ENCODE results near the gene AQP12A. TPM values are rescaled to one million over a fixed set of nuclear protein-coding genes. Genes with fewer than 3 reads are reported as not detected.
A peak's percentile ranks its signal among the peaks of the same experiment; 100 is the strongest.
"Not testable (repeated sequence)": the region's sequence is repeated elsewhere in the genome, so short reads cannot be mapped to it uniquely, and the experiment has no call there.

The AQP12A gene
- total and polyA plus RNA-seq, 9 donors, result 0.27 to 1.4 (median 0.86) TPM; not detected in 2

DNA sequence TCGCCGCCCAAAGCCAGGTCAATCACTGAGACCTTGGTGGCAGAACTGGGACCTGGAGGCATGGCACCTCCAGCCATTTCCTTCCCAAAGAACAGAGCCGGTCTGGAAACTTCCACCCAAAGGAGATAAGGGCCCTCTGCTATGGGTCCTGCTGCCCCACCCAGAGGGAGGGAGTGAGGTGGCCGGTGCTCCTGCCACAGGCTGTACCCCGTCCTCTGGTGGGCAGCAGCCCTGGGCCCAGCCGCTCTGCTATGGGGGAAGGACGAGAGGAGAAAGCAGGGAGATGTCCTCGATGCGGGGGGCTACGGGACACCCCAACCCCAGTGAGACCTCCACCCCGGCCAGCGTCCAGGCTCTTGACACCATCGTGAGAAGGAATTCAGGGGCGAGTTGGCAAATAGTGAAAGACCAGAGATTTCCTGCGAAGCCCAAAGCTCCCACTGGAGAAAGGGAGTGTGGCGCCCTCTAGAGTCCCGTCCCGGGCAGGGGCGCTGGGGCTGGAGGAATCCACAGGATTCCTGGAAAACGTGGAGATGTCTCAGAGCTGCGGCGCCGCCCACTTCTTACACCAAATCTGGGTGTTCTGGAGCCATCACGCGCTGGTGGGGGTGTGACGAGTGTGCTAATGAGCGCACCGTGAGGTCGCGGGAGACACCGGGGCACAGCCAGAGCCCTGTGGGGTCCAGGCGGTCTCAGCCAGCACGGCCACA, 7.3 kb downstream of the AQP12A start:
- not testable (repeated sequence) for H3K4me3 ChIP-seq (ENCODE audit: low read length); DNase-seq; H3K36me3 ChIP-seq (ENCODE audit: control insufficient read depth, insufficient read depth, low read length); H3K27ac ChIP-seq (ENCODE audit: low read length); H3K4me1 ChIP-seq (ENCODE audit: control insufficient read depth, insufficient read depth, low read length); H3K27me3 ChIP-seq (ENCODE audit: control insufficient read depth, insufficient read depth, low read length); H3K9me3 ChIP-seq (replicated peaks; ENCODE audit: control insufficient read depth, low read depth, low read length)
- WGBS (ENCODE audit: insufficient coverage), result no CpG with 5 or more reads among the region's 33 CpGs

DNA sequence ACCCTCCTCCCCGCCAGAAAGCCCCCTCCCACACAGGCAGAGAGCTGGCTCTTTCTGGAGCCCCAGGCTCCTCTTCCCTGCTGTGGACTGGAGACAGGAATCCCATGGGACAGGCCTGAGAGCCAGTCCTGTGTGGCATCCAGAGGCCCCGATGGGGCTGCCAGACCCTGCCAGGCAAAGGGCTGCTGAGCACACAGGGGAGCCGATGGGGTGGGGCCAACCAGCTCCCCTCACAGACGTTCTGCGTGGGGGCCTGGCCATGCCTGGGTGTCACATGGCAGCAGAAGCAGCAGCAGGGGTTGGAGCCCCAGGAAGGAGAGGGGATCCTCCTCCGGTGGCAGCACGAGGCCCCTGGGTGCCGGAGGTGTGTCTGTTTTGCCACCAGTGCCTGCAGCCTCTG, 8.2 kb downstream of the AQP12A start:
- 0% methylated on average over 3 of the region's 8 CpGs for WGBS (ENCODE audit: insufficient coverage)
- not testable (repeated sequence) for DNase-seq; H3K27ac ChIP-seq (ENCODE audit: low read length); H3K36me3 ChIP-seq (ENCODE audit: control insufficient read depth, insufficient read depth, low read length); H3K27me3 ChIP-seq (ENCODE audit: control insufficient read depth, insufficient read depth, low read length); H3K9me3 ChIP-seq (replicated peaks; ENCODE audit: control insufficient read depth, low read depth, low read length); H3K4me3 ChIP-seq (ENCODE audit: low read length); H3K4me1 ChIP-seq (ENCODE audit: control insufficient read depth, insufficient read depth, low read length)

DNA sequence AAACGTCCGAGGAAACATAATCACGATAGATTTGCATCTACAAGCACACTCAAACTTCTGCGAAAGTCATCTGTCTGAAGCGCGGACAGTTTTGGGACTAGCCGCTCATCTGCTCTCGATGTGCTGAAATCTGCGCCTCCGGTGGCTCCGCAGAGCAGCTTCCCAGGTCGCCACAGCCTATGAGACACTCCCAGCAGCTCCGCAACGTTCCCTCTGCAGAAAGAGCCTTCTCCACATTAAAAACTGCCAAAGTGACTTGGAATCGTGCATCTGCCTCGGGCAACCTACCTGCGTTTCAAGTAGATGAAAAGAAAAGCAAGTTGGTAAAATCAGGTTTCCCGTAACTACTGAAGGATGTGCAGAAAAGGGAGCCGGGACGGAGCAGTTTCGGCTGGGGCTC, 8.9 kb downstream of the AQP12A start:
- DNase-seq; H3K27me3 ChIP-seq (ENCODE audit: control insufficient read depth, insufficient read depth, low read length); H3K27ac ChIP-seq (ENCODE audit: low read length); H3K36me3 ChIP-seq (ENCODE audit: control insufficient read depth, insufficient read depth, low read length); H3K4me3 ChIP-seq (ENCODE audit: low read length); H3K9me3 ChIP-seq (replicated peaks; ENCODE audit: control insufficient read depth, low read depth, low read length); H3K4me1 ChIP-seq (ENCODE audit: control insufficient read depth, insufficient read depth, low read length): not testable (repeated sequence)
- WGBS (ENCODE audit: insufficient coverage), result 31% methylated on average over 11 of the region's 21 CpGs

DNA sequence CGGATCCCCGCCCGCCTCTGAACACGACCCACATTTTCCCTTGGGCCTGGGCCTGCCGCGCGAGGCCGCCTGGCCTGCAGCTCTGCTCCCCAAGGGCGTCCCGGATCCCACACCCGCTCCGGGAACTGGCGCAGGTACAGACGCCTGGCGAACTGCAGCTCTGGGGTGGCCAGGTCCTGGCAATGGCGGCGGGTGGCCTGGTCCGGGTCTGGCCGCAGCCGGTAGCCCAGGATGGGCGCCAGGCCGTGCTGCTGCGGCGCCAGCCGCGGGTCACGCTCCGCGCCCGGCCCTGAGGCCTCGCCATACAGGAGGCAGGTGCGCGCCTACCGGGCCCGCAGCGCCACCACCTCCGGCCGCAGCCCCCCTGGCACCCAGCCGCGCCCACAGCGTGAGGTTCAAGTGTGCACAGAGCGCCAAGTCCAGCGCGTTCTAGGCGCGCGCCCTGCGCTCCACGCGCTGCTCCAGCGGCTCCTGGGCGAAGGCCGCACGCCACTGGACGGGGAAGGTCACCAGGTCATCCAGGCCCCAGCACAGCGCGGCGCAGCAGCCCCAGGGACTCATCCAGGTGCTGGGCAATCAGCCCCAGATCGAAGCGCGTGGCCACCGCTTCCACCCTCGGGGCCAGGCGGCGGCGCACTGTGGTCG, 9.5 kb downstream of the AQP12A start:
- Histone ChIP-seq H3K27ac (ENCODE audit: low read length) (no peak overlapping the region), H3K27me3 (ENCODE audit: control insufficient read depth, insufficient read depth, low read length) (peaks cover 4% of the 10 kb centered on the region), H3K4me1 (ENCODE audit: control insufficient read depth, insufficient read depth, low read length) (no peaks in the 10 kb centered on the region), H3K9me3 (replicated peaks; ENCODE audit: control insufficient read depth, low read depth, low read length) (no peaks in the 10 kb centered on the region), H3K36me3 (ENCODE audit: control insufficient read depth, insufficient read depth, low read length) (no peaks in the 10 kb centered on the region), H3K4me3 (ENCODE audit: low read length) (no peak overlapping the region)
- DNase-seq, result no peak
- 82% methylated on average over 67 of the region's 67 CpGs for WGBS (ENCODE audit: insufficient coverage)

DNA sequence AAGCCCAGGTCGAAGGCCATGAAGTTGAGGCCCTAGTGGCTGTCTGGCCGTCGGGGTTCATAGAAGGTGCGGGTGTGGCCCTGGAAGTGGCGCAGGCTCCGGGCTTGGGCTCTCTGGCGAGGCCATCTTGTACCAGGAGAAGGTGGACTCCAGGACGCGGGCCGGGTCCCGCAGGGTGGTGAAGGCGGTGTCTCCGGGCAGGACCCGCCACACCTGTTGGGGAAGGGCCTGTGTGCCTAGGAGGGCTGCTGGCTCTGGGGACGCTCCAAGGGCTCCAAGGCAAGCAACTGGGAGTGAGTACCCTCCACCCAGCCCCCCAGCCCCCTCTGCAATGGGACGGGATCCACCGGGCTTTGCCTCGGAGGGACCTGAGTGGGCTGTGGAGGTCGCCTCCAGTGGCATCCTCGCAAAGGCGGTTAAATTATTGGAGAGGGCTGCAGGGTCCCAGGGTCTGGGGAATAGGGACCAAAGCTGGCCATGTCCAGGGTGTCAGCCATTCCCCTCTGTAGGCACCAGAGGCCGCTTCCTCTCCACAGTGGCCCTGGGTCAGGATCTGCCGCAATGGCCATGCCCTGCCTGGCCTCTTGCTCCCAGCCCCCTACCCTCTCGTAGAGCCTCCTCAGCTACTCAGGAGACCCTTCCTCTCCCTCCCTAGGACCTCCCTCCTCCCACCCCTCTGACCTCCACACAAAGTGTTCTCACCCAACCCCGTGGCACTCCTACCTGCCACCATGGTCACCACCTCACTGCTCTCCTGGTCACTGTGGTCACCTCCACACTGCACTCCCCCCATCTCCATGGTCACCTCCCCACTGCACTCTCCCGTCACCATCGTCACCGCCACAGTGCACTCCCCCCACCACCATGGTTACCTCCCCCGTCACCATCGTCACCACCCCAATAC, 10.3 kb downstream of the AQP12A start:
- 90% methylated on average over 25 of the region's 30 CpGs for WGBS (ENCODE audit: insufficient coverage)
- H3K4me1 ChIP-seq (ENCODE audit: control insufficient read depth, insufficient read depth, low read length), result no peaks in the 10 kb centered on the region
- H3K4me3 ChIP-seq (ENCODE audit: low read length), result no peak overlapping the region
- no peaks in the 10 kb centered on the region for H3K36me3 ChIP-seq (ENCODE audit: control insufficient read depth, insufficient read depth, low read length)
- DNase-seq, result no peak
- H3K27me3 ChIP-seq (ENCODE audit: control insufficient read depth, insufficient read depth, low read length), result peaks cover 4% of the 10 kb centered on the region
- H3K27ac ChIP-seq (ENCODE audit: low read length), result no peak overlapping the region
- no peaks in the 10 kb centered on the region for H3K9me3 ChIP-seq (replicated peaks; ENCODE audit: control insufficient read depth, low read depth, low read length)

DNA sequence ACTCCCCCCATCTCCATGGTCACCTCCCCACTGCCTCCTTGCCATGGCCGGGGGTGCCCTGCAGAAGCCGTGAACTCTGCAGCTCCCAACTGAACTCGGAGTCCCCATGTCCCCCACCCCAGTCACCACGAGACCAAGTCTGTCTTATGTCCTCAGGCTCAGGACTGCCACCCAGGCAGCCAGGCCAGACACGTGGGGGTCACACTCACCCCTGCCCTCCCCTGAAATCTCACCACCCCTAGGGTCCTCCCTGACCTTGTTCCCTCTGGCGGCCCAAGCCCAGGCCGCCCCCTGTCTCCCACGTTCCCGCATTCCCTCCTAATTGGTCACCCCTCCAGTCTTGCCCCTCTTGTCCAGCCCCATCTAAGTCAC, 11.0 kb downstream of the AQP12A start:
- WGBS (ENCODE audit: insufficient coverage), result 83% methylated on average over 9 of the region's 9 CpGs
- H3K4me1 ChIP-seq (ENCODE audit: control insufficient read depth, insufficient read depth, low read length), result no peaks in the 10 kb centered on the region
- no peak overlapping the region for H3K27ac ChIP-seq (ENCODE audit: low read length)
- peaks cover 9% of the 10 kb centered on the region for H3K27me3 ChIP-seq (ENCODE audit: control insufficient read depth, insufficient read depth, low read length)
- H3K36me3 ChIP-seq (ENCODE audit: control insufficient read depth, insufficient read depth, low read length), result no peaks in the 10 kb centered on the region
- no peak overlapping the region for H3K4me3 ChIP-seq (ENCODE audit: low read length)
- DNase-seq, result no peak
- no peaks in the 10 kb centered on the region for H3K9me3 ChIP-seq (replicated peaks; ENCODE audit: control insufficient read depth, low read depth, low read length)

DNA sequence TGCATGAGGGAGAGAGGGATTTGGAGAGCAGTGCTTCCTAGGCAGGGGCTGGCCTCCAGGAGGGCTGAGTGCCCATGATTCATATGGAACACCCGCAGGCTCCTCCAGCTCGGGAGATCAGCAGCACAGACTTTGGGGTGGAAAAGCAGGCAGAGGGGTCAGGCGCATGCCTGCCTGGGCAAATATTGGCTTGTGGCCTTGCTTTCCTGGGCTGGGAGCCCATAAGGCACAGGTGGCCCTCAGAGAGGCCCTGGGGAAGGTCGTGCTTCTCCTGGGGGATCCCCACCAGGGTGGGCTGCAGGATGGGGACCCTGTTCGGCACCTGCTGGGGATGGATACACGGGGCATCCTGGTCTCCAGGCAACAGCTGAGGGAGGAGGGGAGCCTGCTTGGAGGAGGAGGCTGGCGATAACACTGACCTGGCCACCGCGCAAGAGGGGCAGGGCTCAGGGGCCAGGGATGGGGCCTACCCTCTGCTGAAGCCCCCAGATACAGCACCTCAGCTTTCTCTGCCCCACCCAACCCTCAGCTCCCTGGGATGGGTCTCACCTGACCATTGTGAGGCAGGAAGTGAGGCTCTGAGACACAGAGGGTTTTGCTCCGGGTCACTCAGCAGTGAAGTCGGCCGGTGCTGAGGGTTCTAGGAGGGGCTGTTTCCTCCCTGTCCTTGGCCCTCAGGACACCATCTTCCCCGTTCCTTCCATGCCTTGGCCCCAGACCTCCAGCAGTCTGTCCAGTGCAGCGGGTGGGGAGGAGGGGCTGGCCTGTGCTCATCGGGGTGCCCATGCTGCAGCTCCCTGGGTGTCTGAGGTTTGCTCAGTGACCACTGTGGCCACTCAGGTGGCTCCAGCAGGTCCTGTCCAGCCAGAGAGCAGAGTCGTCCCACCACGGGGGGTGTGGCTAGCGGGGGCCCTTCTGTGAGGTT, 12.0 kb downstream of the AQP12A start:
- no peak for DNase-seq
- Histone ChIP-seq H3K9me3 (replicated peaks; ENCODE audit: control insufficient read depth, low read depth, low read length) (no peaks in the 10 kb centered on the region), H3K27ac (ENCODE audit: low read length) (no peak overlapping the region), H3K4me3 (ENCODE audit: low read length) (no peak overlapping the region), H3K4me1 (ENCODE audit: control insufficient read depth, insufficient read depth, low read length) (no peaks in the 10 kb centered on the region), H3K36me3 (ENCODE audit: control insufficient read depth, insufficient read depth, low read length) (no peaks in the 10 kb centered on the region), H3K27me3 (ENCODE audit: control insufficient read depth, insufficient read depth, low read length) (peaks cover 12% of the 10 kb centered on the region)
- 70% methylated on average over 8 of the region's 18 CpGs for WGBS (ENCODE audit: insufficient coverage)

DNA sequence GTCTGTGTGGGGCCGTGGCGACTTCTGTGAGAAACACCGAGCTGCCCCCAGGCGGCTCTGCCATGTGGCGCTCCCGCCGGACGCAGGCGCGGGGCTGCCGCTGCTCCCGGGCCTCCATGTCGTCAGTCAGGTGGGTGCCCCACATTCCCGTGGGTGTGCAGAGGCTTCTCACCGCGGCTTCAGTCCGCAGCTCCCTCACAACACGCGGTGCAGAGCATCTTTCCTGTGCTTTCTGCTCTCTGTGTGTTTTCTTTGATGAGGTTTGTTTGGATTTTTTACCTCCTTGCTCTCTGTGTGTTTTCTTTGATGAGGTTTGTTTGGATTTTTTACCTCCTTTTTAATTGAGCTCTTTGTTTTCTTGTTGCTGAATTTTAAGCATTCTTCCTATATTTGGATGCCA, 13.0 kb downstream of the AQP12A start:
- no peaks in the 10 kb centered on the region for H3K9me3 ChIP-seq (replicated peaks; ENCODE audit: control insufficient read depth, low read depth, low read length)
- no peak for DNase-seq
- no peaks in the 10 kb centered on the region for H3K36me3 ChIP-seq (ENCODE audit: control insufficient read depth, insufficient read depth, low read length)
- H3K27ac ChIP-seq (ENCODE audit: low read length), result no peak overlapping the region
- 57% methylated on average over 18 of the region's 19 CpGs for WGBS (ENCODE audit: insufficient coverage)
- no peaks in the 10 kb centered on the region for H3K4me1 ChIP-seq (ENCODE audit: control insufficient read depth, insufficient read depth, low read length)
- peaks cover 14% of the 10 kb centered on the region for H3K27me3 ChIP-seq (ENCODE audit: control insufficient read depth, insufficient read depth, low read length)
- no peak overlapping the region for H3K4me3 ChIP-seq (ENCODE audit: low read length)

DNA sequence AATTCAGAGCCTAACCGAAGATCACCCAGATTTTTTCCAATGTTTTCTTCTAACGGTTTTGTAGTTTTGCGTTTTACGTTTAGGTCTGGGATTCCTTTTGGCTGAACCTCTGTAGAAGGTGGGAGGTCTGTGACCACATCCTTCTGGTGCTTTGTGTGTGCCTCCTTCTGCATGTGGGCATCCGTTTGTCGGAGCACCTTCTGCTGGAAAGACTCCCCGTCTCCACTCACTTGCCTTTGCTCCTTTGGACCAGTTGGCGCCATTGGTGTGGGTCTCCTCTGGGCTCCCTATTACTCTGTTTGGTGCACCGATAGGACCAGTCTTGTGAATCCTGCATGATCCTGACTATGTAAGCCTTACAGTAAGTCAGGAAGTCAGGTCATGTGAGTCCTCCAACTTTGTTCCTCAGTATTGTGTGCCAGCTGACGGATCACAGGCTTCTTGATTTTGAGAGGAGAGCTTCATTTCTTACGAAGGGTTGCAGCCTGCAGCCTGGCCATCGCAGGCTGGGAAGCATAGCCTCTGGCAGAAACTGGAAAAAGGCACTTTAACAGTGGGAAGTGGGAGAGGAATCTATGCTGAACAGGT, 13.6 kb downstream of the AQP12A start:
- H3K4me3 ChIP-seq (ENCODE audit: low read length), result no peak overlapping the region
- no peaks in the 10 kb centered on the region for H3K9me3 ChIP-seq (replicated peaks; ENCODE audit: control insufficient read depth, low read depth, low read length)
- H3K27ac ChIP-seq (ENCODE audit: low read length), result no peak overlapping the region
- H3K4me1 ChIP-seq (ENCODE audit: control insufficient read depth, insufficient read depth, low read length), result no peaks in the 10 kb centered on the region
- peak; percentile 48 for DNase-seq
- peaks cover 15% of the 10 kb centered on the region for H3K27me3 ChIP-seq (ENCODE audit: control insufficient read depth, insufficient read depth, low read length)
- 66% methylated on average over 8 of the region's 12 CpGs for WGBS (ENCODE audit: insufficient coverage)
- H3K36me3 ChIP-seq (ENCODE audit: control insufficient read depth, insufficient read depth, low read length), result no peaks in the 10 kb centered on the region

All from muscle of leg (tissue), 11 donors.